Measurements from ENCODE around the gene DBNL.

The DBNL gene

DNA sequence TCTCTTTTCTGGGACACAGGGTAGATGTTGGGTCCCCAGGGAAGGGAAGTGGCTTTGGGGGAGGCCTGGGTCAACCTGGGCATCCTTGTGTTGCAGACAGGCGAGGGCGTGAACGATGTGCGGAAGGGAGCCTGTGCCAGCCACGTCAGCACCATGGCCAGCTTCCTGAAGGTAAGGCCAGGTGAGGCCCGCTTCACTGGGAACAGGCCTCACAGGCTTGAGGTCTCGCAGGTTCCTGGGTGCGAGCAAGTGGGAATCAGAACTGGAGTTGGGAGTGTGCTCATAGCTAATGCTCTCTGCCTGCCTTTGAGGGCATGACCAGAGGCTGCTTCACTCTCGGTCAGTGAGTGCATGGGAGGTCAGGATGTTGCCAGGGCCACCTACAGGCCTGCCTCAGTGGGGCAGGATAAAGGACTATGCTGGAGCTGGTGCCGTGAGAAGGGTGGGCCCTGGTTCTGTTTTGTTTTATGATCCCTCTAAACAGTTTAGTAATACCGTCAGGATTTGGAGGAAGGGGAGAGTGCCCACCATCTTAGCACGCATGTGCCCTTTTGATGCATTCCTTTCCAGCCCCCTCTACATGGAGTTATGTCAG is 8.4 kb downstream of the DBNL start:
- Histone ChIP-seq H4K20me1 (ENCODE audit: control insufficient read depth, insufficient read depth, low read depth, low read length) (peaks cover 16% of the 10 kb centered on the region), H3K4me3 (ENCODE audit: low read length) (no peak overlapping the region), H3K27ac (ENCODE audit: low read depth, low read length) (no peak overlapping the region), H3K27me3 (ENCODE audit: control insufficient read depth, low read length) (no peaks in the 10 kb centered on the region), H3K4me2 (ENCODE audit: low read length) (no peak overlapping the region), H3K9me2 (replicated peaks; ENCODE audit: control insufficient read depth, low read length) (no peaks in the 10 kb centered on the region), H3K36me3 (ENCODE audit: control insufficient read depth, low read length) (peaks cover 94% of the 10 kb centered on the region), H3F3A (ENCODE audit: control insufficient read depth, insufficient read depth) (peaks cover 5% of the 10 kb centered on the region), H3K9me3 (ENCODE audit: control insufficient read depth, insufficient read depth, low read length) (no peaks in the 10 kb centered on the region), H3K4me1 (ENCODE audit: control insufficient read depth, low read length) (peaks cover 27% of the 10 kb centered on the region), H3K79me2 (ENCODE audit: control insufficient read depth, low read length) (peaks cover 78% of the 10 kb centered on the region)
- TF ChIP-seq CTCF (IDR thresholded peaks at IDR 0.05; ENCODE audit: low read depth, low read length, poor library complexity, severe bottlenecking), result no peak
- no peak for TF ChIP-seq EZH2phosphoT487 (IDR thresholded peaks at IDR 0.05; ENCODE audit: borderline replicate concordance, low read length)

DNA sequence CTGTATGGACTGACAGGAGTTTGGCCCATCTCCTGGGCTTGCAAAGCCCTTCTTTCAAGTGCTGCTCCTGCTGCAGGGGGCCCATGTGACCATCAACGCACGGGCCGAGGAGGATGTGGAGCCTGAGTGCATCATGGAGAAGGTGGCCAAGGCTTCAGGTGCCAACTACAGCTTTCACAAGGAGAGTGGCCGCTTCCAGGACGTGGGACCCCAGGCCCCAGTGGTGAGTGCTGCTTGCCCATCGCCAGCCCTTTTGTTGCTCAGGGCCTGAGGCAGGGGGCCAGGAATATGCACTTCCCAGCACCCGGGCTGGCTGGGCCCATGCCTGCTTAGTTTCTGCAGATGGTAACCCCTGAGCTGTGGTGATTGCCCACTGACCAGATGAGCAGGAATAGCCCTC is 12.2 kb downstream of the DBNL start:
- no peak overlapping the region for H3K4me2 ChIP-seq (ENCODE audit: low read length)
- H3K9me3 ChIP-seq (ENCODE audit: control insufficient read depth, insufficient read depth, low read length), result no peaks in the 10 kb centered on the region
- no peaks in the 10 kb centered on the region for H3K9me2 ChIP-seq (replicated peaks; ENCODE audit: control insufficient read depth, low read length)
- peaks cover 40% of the 10 kb centered on the region for H3K79me2 ChIP-seq (ENCODE audit: control insufficient read depth, low read length)
- H3K27ac ChIP-seq (ENCODE audit: low read depth, low read length), result no peak overlapping the region
- no peak for TF ChIP-seq CTCF (IDR thresholded peaks at IDR 0.05; ENCODE audit: low read depth, low read length, poor library complexity, severe bottlenecking)
- no peak for TF ChIP-seq EZH2phosphoT487 (IDR thresholded peaks at IDR 0.05; ENCODE audit: borderline replicate concordance, low read length)
- peaks cover 5% of the 10 kb centered on the region for H3F3A ChIP-seq (ENCODE audit: control insufficient read depth, insufficient read depth)
- peaks cover 97% of the 10 kb centered on the region for H3K36me3 ChIP-seq (ENCODE audit: control insufficient read depth, low read length)
- no peak overlapping the region for H3K4me3 ChIP-seq (ENCODE audit: low read length)
- H3K4me1 ChIP-seq (ENCODE audit: control insufficient read depth, low read length), result peaks cover 39% of the 10 kb centered on the region
- peaks cover 5% of the 10 kb centered on the region; the same call in 1 of the 2 replicates for H4K20me1 ChIP-seq (ENCODE audit: control insufficient read depth, insufficient read depth, low read depth, low read length)
- H3K27me3 ChIP-seq (ENCODE audit: control insufficient read depth, low read length), result no peaks in the 10 kb centered on the region

- Histone ChIP-seq H3K36me3 (ENCODE audit: control insufficient read depth, low read length) (peaks cover 98% of the 10 kb centered on the region), H4K20me1 (ENCODE audit: control insufficient read depth, insufficient read depth, low read depth, low read length) (peaks cover 5% of the 10 kb centered on the region; the same call in 1 of the 2 replicates), H3K27me3 (ENCODE audit: control insufficient read depth, low read length) (no peaks in the 10 kb centered on the region), H3K27ac (ENCODE audit: low read depth, low read length) (no peak overlapping the region), H3K79me2 (ENCODE audit: control insufficient read depth, low read length) (peaks cover 35% of the 10 kb centered on the region), H3K4me2 (ENCODE audit: low read length) (peak overlapping the region; percentile 61; the same call in 1 of the 2 replicates), H3K4me3 (ENCODE audit: low read length) (no peak overlapping the region; the same call in 1 of the 2 replicates), H3K4me1 (ENCODE audit: control insufficient read depth, low read length) (peaks cover 39% of the 10 kb centered on the region), H3K9me2 (replicated peaks; ENCODE audit: control insufficient read depth, low read length) (no peaks in the 10 kb centered on the region), H3F3A (ENCODE audit: control insufficient read depth, insufficient read depth) (peaks cover 5% of the 10 kb centered on the region), H3K9me3 (ENCODE audit: control insufficient read depth, insufficient read depth, low read length) (no peaks in the 10 kb centered on the region)
- no peak for TF ChIP-seq CTCF (IDR thresholded peaks at IDR 0.05; ENCODE audit: low read depth, low read length, poor library complexity, severe bottlenecking)
- no peak for TF ChIP-seq EZH2phosphoT487 (IDR thresholded peaks at IDR 0.05; ENCODE audit: borderline replicate concordance, low read length)
Observed at GRCh38 chr7:44057181-44057848, 12.8 kb downstream of the DBNL start.
